Body of pancreas (tissue), 4 donors: ENCODE data around the gene C19orf25.

ENCODE experiments used
- CTCF ChIP-seq, 7 experiments: fragments of 450-650 bp in 4 of 7; fragments of 200-600 bp in 3 of 7; sonication (generic) in 3 of 7; IDR thresholded peaks; one replicate each; pipeline ENCODE4 v1.5.1; 2016 to 2019; ENCODE audit warnings: antibody characterized with exemption in 7 of 7
- POLR2A ChIP-seq, 3 donors: fragments of 450-650 bp; IDR thresholded peaks; one replicate each; pipeline ENCODE4 v1.6.1; 2016; ENCODE audit warnings: antibody characterized with exemption in 3 of 3, mild to moderate bottlenecking in 2 of 3

- TF ChIP-seq CTCF (IDR thresholded peaks at IDR 0.05) (peak; percentile 45 to 70 (median 49)), POLR2A (IDR thresholded peaks at IDR 0.05) (no peak)
Observed at GRCh38 chr19:1513499-1514294, 34.7 kb upstream of the C19orf25 start.
